NCI-H446 treated with DMSO at 0.1 percent for 48 hours (cell line): ENCODE results near the gene AUTS2.
"Not testable (repeated sequence)": the region's sequence is repeated elsewhere in the genome, so short reads cannot be mapped to it uniquely, and the experiment has no call there.

Experiments used
- DNase-seq: peaks from one replicate; lab custom pipeline; 2025; lab: John Stamatoyannopoulos, UW

Gene AUTS2

DNA sequence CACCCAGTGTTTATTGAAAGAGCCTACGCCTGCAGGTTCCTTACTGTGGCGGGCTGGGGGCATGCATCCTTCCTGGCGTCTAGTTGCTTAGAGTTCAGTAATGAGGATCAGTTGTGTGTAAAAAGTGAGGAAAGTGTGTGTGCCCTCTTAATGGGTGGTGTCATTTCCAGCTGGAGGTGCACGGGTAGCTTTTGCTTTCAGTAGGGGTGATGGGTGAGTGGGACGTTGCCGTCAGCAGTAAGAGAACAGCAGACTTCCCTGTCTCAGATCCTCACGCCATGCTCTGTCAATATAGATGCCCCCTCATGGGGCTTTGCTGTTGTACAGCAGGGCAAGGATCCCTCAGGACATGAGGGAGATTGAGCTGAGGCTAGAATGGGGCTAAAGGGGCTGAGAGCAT lies 1181.0 kb downstream of the AUTS2 start:
- DNase-seq: no peak

DNA sequence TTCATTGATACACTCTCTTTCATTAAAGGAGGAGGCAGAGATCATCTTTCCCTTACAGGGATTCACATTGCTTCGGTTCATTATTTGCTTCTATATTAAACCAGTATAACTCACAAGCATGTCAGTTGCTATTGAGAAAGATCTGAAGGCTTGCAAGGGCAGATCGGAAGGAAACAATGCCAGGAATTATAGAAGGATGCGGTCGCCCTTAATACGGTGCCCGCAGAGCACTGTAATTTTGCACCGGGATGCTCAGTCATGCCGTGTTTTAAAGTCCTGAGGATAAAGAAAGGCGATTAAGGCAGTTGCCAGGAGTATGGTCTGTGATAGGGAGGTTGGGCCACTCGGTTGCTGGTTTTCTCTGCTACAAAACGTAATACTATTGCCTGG lies 1183.6 kb downstream of the AUTS2 start:
- no peak for DNase-seq

DNA sequence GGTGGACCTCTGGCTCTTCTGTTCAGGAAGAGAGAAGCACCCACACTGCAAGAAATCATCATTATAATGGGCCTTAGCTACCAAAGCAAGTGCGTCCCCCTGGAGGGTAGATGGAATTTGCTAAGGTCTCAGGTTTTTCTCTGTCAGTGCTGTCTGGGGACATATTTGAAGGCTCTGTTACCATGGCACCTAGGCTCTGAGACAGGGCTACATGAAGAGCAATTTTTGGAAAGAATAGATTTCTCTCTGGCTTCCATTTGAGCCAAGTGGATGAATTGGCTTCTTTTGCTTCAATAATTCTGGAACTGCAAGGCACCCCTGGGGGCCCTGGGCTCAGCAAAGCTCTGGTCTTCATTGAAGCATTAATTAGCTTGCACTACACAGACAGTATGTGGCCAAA lies 1184.5 kb downstream of the AUTS2 start:
- DNase-seq: peak; percentile 40

DNA sequence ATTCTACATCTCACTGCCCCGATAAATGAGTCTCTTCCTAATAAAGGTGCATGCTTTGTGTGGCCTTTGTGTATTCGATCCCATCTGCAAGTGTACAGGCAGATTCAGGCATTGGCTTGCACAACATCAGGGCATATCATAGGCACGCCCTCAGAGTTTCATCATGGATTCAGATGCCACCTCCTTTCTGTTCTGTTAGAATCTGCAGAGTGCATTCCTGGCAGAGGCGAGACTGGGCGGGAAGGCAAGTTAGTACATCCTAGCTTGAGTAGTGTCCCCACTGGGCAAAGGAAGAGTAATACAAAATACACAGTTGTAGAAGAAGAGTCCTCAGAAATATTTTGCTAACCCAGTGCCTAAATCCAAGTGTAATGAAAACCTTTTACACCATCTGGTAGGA lies 1187.2 kb downstream of the AUTS2 start:
- DNase-seq: no peak

DNA sequence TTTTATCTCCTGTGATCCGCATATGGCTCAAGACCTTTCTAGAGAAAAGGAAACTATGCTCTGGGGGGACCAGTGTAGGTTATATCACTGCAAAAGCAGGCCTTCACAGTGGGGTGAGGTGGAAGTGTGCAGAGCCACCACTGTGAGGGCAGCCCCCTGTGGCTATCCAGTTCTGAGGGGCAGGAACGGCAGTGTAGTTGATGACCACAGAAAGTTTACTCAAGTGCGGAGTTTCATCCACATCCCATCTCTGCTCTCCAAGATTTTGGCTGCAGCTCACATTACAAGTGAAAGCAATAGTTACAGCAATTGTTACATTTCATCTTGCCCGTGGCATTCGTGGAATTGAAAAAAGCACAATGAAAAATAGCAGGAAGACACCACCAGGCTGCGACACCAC lies 1187.8 kb downstream of the AUTS2 start:
- DNase-seq: no peak

DNA sequence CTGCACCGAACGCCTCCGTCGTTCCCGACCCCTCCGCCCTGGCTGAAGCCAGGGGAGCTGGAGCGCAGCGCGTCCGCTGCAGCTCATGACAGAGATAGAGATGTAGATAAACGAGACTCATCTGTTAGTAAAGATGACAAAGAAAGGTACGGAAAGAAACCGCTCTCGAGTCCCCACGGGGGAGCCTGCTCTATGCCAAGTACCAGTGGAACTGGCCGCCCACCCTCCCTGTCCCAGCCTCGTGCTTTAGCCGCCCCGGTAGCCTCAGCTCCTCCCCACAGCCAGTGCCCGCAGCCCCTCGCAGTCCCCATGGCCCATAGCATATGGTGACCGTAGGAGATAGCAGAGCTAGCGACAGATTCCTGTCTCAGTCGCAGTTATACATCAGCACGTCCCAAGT lies 1189.0 kb downstream of the AUTS2 start:
- DNase-seq: no peak

DNA sequence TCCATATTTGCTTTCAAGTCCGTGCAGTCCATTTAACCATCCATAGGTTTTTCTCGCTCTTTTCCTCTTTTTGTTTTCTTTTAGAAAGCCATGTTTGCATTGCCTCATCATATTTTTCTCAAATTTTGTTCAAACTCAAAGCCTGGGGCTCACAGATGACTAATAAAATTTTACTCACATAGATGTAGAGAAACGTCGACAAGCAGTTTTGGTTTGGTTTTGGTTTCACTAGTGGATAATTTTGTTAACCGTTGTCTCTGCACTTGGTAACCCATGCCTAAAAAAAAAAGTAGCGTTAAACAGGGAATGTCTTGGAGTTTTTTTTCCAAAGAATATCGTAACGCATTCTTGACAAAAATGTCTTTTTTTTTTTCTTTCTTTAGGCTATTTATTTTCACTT lies 1189.5 kb downstream of the AUTS2 start:
- DNase-seq: no peak

DNA sequence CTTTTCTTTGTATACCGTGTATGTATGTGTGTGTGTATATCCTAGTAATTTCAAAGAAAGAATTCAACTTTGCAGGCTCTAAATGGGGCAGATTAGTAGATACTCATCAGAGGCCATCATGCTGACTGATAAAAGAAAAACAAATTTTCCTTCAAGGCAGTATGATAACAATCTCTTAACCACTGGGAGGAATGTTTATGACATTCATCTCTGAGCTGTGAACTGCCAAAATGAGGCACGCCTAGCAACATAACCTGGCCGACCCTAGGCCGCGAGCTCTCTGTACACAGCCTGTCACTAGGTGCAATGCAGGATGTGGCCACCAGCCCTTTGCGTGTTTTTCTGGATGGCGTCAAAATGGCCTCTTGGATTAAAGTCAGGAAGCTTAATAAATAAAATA lies 1190.0 kb downstream of the AUTS2 start:
- DNase-seq: no peak

DNA sequence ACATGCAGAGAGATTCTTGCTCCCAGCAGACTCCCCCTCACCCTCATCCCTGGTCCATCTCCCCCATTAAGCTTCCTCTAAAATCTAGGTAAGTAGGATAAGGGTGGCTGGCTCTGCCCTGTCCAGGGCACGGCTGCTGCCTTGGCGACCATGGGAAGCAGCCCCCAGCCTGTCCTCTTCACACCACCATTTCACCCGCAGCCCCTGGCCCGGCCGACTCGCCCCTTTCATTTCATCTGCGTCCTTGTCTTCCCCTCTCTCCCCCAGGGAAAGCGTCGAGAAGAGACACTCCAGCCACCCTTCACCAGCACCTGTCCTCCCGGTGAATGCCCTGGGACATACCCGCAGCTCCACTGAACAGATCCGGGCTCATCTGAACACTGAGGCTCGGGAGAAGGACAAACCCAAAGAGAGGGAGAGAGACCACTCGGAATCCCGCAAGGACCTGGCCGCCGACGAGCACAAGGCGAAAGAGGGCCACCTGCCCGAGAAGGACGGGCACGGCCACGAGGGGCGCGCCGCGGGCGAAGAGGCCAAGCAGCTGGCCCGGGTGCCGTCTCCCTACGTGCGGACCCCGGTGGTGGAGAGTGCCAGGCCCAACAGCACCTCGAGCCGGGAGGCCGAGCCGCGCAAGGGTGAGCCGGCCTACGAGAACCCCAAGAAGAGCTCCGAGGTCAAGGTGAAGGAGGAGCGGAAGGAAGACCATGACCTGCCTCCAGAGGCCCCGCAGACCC lies 1191.4 kb downstream of the AUTS2 start:
- DNase-seq: no peak

DNA sequence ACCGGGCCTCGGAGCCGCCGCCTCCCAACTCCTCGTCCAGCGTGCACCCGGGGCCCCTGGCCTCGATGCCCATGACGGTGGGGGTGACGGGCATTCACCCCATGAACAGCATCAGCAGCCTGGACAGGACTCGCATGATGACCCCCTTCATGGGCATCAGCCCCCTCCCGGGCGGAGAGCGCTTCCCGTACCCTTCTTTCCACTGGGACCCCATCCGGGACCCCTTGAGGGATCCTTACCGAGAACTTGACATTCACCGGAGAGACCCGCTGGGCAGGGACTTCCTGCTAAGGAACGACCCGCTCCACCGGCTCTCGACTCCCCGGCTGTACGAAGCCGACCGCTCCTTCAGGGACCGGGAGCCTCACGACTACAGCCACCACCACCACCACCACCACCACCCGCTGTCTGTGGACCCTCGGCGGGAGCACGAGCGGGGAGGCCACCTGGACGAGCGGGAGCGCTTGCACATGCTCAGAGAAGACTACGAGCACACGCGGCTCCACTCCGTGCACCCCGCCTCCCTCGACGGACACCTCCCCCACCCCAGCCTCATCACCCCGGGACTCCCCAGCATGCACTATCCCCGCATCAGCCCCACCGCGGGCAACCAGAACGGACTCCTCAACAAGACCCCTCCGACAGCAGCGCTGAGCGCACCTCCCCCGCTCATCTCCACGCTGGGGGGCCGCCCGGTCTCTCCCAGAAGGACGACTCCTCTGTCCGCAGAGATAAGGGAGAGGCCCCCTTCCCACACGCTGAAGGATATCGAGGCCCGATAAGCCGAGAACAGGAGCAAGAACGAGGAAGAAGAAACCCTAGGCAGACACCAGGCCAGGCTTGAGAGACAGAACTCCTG lies 1192.2 kb downstream of the AUTS2 start:
- no peak for DNase-seq

DNA sequence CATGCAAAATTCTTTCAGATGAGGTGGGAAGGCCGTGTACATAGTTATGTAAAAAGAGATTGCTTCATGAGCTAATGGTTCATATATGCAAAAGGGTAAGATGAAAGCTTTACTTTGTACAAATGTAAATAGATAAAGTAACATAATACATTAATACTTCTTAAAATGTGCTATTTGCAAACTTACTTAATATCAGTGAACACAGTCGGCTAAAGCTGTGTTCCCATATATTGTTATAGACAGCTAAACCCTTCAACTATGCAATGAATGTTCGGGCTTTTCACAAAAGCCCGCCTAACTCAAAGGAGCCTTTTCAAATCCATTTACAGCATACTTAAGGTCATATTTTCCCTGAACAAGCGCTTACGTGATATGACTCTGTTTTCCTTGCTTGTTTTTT lies 1193.1 kb downstream of the AUTS2 start:
- DNase-seq: no peak

DNA sequence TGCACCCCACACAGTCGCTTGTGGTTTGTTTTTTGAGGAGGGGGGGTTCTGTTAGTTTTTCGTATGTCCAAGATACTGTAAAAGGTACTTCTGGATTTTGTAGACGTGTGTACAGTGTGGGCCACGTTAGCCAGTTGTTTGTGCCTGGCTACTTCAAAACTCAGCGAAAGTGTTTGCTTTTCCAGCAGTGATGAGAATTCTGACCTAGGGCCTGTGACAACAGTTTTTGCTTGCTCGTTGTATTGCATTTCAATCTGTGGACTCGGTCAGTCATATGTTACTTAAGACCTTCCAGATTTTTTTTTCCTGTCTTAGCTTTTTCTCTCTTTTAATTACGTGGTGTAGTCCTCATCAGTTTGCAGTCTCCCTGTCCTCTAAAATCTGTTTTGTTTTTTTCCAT lies 1194.8 kb downstream of the AUTS2 start:
- DNase-seq: no peak

DNA sequence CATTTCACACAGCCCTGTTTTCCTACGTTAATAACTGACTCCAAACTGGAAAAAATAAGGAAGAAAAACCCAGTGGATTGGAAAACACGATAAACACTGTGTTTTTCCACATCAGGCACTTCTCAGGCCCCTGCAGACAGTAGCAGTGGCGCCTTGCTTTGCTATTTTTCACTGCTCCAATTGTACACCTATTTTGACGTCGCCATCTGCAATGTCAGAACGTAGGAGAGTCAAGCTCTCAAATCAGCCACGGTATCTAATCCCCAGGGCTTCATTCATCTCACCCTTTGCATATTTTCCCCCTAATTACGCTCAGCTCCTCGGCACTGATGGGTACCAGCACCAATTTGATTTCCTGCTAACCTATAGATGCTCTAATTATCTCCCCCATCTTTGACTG lies 1195.5 kb downstream of the AUTS2 start:
- DNase-seq: no peak

DNA sequence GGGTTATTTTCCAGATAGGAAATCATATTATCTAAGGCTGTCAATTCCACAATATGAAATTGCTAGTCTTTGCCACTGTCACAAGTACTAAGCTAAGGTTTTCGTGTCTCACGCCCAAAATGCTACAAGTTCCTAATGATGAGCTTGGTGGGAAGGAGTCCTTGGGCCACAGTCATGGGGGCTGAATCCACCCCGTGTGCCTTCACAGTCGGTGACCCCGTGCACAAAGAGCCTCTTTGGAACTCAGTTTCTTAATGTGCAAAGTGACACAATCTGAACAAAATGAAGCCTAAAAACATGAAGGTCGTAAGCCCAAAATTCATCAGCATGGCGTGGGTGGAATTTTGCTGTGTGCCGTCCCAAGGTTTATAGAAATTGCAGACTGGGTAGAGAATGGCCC lies 1196.7 kb downstream of the AUTS2 start:
- no peak for DNase-seq

DNA sequence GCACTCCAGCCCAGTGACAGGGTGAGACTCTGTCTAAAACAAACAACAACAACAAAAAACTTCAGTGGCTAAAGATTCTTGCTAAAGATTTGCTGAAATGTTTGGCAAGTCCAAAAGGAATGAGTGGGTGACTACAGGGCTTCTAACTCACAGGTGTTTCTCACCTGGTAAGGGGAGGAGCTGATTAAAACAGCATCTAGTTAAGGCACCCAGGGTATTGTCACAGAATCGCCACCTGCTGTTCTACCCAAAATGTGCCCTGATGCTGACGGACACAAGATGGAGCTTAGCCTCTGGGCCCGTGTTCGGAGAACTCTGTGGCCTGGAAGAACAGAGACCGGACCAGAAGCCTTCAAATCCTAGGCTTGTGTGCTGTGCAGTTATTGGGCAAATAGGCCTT lies 1197.7 kb downstream of the AUTS2 start:
- DNase-seq: no peak

DNA sequence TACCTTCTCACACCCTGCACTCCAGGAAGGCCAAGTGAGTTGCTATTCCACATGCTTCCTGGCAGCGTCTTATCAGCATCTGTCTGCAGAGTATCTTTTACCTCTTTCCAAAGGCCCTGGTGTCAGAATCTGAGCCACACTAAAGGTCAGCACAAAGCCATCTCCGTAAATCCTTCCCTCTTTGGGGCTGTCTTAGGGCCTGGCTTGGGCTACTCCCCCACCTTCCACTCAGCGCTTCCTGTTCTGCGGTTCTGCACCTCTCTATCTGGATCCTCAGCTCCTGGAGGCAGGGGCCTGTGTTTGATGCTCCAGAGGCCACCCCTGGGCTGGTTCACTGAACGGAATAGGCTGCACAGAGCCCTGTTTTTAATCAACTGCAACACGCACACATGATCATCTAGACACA lies 1198.8 kb downstream of the AUTS2 start:
- no peak for DNase-seq

DNA sequence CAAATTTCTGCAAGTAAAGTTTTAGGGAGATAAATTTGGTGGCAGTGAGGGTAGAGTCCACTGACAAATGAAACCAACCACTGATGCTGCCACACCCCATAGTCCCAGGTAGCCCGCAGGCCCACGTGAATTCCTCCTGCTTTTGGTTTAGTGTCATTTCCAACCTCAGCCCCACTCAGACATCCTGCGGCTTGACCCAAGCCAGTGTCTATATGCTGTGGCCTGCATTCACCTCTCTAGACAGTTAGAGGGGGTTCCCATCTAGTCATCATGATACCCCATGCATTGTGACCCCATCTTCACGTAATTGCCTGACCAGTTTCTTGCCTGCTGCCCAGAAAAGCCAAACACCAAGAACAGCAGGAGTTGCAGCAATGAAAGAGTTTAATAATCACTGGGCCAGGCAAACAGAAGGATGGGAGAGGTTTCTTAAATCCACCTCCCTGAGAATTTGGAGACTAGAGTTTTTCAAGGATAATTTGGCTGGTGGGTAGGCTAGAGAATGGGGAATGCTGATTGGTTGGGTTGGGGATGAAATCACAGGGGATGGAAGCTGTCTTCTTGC lies 1201.6 kb downstream of the AUTS2 start:
- DNase-seq: no peak

DNA sequence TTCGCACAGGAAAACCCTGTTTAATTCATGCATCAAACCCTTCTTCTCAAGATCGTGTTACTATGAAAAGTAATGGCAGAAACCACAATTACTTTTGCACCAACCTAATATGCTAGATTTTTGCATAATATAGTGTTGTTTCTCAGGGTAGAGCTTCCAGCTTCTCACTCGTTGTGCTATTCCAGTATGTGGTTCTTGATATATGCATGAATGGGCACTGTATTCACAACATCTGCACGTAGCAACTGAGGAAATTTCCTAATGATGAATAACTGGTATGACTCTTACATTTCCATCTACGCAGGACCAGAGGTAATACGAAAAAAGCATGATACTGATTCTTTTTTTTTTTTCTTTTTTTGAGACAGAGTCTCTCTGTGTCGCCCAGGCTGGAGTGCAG lies 1207.1 kb downstream of the AUTS2 start:
- DNase-seq: no peak

DNA sequence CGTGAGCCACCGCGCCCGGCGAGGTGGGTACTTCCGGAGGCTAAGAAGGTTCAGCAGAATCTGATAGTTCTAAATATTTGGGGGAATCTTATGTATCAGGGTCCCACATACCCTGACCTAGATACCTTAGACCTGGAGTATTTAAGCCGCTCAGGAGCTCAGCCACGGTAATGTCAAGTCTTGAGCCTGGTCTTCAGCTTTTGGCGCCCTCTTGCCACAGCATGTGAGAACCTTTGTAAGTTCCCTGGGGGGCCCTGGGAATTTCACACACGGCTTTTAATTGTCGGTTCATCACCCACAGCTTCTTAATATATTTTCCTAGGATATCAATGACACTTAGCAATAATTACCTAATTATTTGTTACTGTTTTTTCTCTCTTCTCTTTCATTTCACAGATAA lies 1209.4 kb downstream of the AUTS2 start:
- no peak for DNase-seq

DNA sequence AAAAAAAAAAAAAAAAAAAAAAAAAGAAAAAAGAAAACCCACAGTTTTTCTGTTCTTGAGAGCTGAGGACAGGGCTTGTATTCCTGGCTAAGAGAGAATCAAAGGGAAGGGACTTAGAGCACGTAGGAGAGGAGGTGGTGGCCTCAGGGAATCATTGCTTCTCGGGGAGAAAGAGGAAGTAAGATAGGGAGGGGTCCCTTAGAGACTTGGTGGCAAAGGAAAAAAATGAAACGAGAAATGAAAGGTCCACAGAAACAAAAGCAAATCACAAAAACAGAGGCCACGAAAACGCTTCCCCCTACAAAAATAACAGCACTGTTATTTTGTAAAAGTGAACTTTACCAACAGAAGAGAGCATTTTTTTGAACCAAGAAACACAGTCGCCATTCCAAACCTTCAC lies 1210.6 kb downstream of the AUTS2 start:
- DNase-seq: no peak

DNA sequence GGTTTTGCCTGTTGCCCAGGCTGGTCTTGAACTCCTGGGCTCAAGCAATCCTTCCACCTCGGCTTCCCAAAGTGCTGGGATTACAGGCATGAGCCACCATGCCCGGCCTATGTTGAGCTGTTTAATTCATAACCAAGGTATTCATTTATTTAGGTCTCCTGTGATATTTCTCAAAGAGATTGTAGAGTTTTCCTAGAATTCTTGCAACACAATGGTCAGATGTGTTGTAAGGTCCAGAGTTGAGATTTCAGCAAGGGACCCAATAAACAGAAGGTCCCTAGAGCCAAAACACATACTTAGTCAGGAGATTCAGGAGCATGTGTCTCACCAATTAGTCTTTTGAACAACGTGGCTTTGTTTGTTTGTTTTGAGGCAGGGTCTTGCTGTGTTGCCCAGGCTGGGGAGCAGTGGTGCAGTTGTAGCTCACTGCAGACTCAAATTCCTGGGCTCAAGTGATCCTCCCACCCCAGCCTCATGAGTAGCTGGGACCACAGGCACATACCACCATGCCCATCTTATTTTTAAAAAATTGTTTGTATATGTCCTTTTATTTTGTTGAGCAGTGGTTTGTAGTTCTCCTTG lies 1212.4 kb downstream of the AUTS2 start:
- no peak for DNase-seq

DNA sequence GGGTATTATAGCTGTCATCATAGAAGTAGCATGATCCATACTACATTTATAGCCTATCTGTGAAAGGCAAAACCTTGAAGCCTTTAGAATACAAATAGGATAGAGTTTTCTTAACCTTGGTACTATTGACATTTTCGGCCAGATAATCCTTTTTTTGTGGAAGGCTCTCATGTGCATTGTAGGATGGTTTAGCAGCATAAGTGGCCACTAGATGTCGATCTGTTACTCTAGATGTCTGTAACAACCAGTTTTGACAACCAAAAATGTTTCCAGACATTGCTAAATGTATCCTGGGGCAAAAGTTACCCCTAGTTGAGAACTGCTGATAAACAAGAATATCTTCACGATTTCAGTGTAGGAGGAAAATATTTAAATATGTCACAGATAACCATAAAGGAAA lies 1214.2 kb downstream of the AUTS2 start:
- DNase-seq: no peak

DNA sequence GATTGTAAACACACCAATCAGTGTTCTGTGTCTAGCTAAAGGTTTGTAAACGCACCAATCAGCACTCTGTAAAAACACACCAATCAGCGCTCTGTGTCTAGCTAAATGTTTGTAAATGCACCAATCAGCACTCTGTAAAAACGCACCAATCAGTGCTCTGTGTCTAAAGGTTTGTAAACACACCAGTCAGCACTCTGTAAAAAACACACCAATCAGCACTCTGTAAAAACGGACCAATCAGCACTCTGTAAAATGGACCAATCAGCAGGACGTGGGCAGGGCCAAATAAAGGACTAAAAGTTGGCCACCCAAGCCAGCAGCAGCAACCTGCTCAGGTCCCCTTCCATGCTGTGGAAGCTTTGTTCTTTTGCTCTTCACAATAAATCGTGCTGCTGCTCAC lies 1224.2 kb downstream of the AUTS2 start:
- not testable (repeated sequence) for DNase-seq
